ENCODE measurements around the gene RNF220.

DNA sequence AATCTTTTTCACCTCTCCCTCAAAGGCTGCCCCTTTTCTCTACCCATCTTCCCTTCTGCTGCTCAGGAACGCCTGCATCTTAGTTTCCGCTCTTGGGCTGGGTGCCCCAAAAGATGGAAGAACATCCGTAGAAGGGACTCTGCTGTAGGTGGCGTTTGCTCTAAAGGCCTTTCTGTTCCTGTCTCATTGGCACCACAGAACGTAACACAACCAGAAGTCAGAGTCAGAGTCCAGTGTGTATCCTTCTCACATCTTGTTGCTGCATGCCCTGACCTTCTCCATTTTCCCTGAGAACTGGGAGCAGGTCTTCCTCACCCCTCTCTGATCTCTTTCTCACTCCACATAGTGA lies 103.3 kb downstream of the RNF220 start:
- TF ChIP-seq, protein P1, sequence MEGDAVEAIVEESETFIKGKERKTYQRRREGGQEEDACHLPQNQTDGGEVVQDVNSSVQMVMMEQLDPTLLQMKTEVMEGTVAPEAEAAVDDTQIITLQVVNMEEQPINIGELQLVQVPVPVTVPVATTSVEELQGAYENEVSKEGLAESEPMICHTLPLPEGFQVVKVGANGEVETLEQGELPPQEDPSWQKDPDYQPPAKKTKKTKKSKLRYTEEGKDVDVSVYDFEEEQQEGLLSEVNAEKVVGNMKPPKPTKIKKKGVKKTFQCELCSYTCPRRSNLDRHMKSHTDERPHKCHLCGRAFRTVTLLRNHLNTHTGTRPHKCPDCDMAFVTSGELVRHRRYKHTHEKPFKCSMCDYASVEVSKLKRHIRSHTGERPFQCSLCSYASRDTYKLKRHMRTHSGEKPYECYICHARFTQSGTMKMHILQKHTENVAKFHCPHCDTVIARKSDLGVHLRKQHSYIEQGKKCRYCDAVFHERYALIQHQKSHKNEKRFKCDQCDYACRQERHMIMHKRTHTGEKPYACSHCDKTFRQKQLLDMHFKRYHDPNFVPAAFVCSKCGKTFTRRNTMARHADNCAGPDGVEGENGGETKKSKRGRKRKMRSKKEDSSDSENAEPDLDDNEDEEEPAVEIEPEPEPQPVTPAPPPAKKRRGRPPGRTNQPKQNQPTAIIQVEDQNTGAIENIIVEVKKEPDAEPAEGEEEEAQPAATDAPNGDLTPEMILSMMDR (IDR thresholded peaks at IDR 0.05; ENCODE audit: low read depth, low read length, poor library complexity, severe bottlenecking) = no peak
- TF ChIP-seq EZH2phosphoT487 (IDR thresholded peaks at IDR 0.05; ENCODE audit: borderline replicate concordance, low read length) = no peak
